GM12878 (cell line): Measurements from ENCODE around the gene ZDHHC18.

ENCODE experiments used
- EP300 ChIP-seq, 2 experiments: fragments of 150-350 bp in 1 of 2; IDR thresholded peaks; 2 replicates each; pipeline ENCODE4 v1.6.1; 2011 to 2012; ENCODE audit warnings: low read depth in 2 of 2, low read length in 2 of 2, borderline replicate concordance in 1 of 2, improper control_type of control experiment in 1 of 2, inconsistent platforms in 1 of 2; ENCODE audit not compliant: control insufficient read depth in 1 of 2
- EZH2 ChIP-seq: IDR thresholded peaks from 2 replicates; pipeline ENCODE4 v1.6.1; 2012; ENCODE audit warnings: low read depth, mild to moderate bottlenecking, control low read depth, inconsistent platforms, low read length, borderline replicate concordance; ENCODE audit not compliant: control insufficient read depth
- NR2C1 ChIP-seq: fragments of 450-650 bp; IDR thresholded peaks from 2 replicates; pipeline ENCODE4 v1.6.1; 2017; ENCODE audit warnings: antibody characterized with exemption, mild to moderate bottlenecking, moderate library complexity
- POLR2A ChIP-seq: IDR thresholded peaks from 2 replicates; pipeline ENCODE4 v1.6.1; 2011; ENCODE audit warnings: low read depth, mild to moderate bottlenecking, low read length
- RBBP5 ChIP-seq: fragments of 200-600 bp; sonication (generic); conservative IDR thresholded peaks from 2 replicates; pipeline ENCODE4 v1.6.1; 2016
- RFX5 ChIP-seq: IDR thresholded peaks from 2 replicates; pipeline ENCODE4 v1.6.1; 2011; ENCODE audit warnings: low read depth, low read length, improper control_type of control experiment
- TF ChIP-seq, protein P1 (sequence below), 3 experiments: IDR thresholded peaks in 2 of 3; conservative IDR thresholded peaks in 1 of 3; 2 replicates each; pipeline ENCODE4 v1.5.1; 2011; ENCODE audit warnings: low read depth in 3 of 3, low read length in 3 of 3, mild to moderate bottlenecking in 3 of 3, control low read depth in 2 of 3, moderate library complexity in 2 of 3, inconsistent platforms in 1 of 3, mixed read lengths in 1 of 3; ENCODE audit not compliant: control insufficient read depth in 2 of 3, insufficient read depth in 1 of 3; ENCODE audit errors: extremely low read depth in 1 of 3
- TF ChIP-seq, protein P2 (sequence below): fragments of 450-650 bp; conservative IDR thresholded peaks from 2 replicates; pipeline ENCODE4 v1.6.1; 2017; ENCODE audit warnings: mild to moderate bottlenecking, moderate library complexity

DNA sequence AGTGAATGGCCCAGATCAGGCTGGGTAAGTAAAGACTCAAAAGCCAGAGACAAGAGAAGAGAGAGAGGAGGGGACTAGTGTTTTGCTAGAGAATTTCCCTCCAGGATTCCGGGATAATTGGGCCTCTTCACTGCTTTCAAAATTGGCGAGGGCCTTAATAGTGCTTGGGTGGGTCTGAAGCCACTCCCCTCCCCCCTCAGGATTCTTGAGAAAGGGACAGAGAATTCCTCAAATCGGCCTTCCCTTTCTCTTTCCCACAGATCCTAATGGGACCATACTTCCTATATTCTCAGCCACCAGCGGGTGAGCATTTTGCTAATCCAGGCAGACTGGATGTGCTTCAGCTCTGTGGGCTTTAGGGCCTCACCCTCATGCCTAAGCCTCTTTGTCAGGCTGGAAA is 48.4 kb downstream of the ZDHHC18 start:
- TF ChIP-seq, protein P1, sequence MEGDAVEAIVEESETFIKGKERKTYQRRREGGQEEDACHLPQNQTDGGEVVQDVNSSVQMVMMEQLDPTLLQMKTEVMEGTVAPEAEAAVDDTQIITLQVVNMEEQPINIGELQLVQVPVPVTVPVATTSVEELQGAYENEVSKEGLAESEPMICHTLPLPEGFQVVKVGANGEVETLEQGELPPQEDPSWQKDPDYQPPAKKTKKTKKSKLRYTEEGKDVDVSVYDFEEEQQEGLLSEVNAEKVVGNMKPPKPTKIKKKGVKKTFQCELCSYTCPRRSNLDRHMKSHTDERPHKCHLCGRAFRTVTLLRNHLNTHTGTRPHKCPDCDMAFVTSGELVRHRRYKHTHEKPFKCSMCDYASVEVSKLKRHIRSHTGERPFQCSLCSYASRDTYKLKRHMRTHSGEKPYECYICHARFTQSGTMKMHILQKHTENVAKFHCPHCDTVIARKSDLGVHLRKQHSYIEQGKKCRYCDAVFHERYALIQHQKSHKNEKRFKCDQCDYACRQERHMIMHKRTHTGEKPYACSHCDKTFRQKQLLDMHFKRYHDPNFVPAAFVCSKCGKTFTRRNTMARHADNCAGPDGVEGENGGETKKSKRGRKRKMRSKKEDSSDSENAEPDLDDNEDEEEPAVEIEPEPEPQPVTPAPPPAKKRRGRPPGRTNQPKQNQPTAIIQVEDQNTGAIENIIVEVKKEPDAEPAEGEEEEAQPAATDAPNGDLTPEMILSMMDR (IDR thresholded peaks at IDR 0.05 in 2 of 3, conservative IDR thresholded peaks at IDR 0.05 in 1 of 3; ENCODE audit: control insufficient read depth in 2 of 3, extremely low read depth in 1 of 3, insufficient read depth in 1 of 3, low read depth in 3 of 3, low read length in 3 of 3) = no peak
- TF ChIP-seq RBBP5 = no peak
- TF ChIP-seq EP300 (IDR thresholded peaks at IDR 0.05; ENCODE audit: borderline replicate concordance in 1 of 2, control insufficient read depth in 1 of 2, low read depth in 2 of 2, low read length in 2 of 2) = no peak
- TF ChIP-seq, protein P2, sequence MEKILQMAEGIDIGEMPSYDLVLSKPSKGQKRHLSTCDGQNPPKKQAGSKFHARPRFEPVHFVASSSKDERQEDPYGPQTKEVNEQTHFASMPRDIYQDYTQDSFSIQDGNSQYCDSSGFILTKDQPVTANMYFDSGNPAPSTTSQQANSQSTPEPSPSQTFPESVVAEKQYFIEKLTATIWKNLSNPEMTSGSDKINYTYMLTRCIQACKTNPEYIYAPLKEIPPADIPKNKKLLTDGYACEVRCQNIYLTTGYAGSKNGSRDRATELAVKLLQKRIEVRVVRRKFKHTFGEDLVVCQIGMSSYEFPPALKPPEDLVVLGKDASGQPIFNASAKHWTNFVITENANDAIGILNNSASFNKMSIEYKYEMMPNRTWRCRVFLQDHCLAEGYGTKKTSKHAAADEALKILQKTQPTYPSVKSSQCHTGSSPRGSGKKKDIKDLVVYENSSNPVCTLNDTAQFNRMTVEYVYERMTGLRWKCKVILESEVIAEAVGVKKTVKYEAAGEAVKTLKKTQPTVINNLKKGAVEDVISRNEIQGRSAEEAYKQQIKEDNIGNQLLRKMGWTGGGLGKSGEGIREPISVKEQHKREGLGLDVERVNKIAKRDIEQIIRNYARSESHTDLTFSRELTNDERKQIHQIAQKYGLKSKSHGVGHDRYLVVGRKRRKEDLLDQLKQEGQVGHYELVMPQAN = no peak
- TF ChIP-seq POLR2A = no peak
- TF ChIP-seq EZH2 = no peak
- TF ChIP-seq RFX5 = no peak
- TF ChIP-seq NR2C1 = no peak
